NCI-H1694 (cell line): ENCODE results near the gene KRT13.

Experiments
- DNase-seq: peaks from one replicate; lab custom pipeline; 2025; lab: John Stamatoyannopoulos, UW

The KRT13 gene

DNA sequence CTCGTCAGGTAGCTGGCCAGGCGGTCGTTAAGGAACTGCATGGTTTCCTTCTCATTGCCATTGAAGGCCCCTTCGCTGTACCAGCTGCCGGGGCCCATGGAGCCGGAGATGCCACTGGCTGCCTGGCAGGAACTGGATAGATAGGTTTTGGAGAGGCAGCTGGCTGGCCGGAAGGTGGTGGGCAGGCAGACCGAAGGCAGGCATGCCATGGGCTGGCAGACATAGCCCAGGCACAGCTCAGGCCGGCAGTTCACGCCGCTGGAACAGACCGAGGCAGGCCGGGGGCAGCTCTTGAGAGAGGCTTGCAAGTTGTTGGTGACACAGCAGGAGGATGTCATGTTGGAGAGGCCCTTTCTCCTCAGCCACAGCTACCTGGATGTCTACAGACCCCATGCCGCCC lies 38.4 kb downstream of the KRT13 start, which contains the start of gene KRT32:
TSS of gene KRT32 (minus strand) at position 399 of the 400 bp plus-strand sequence. CDS start at position 338, 61 bp downstream.
- no peak for DNase-seq

DNA sequence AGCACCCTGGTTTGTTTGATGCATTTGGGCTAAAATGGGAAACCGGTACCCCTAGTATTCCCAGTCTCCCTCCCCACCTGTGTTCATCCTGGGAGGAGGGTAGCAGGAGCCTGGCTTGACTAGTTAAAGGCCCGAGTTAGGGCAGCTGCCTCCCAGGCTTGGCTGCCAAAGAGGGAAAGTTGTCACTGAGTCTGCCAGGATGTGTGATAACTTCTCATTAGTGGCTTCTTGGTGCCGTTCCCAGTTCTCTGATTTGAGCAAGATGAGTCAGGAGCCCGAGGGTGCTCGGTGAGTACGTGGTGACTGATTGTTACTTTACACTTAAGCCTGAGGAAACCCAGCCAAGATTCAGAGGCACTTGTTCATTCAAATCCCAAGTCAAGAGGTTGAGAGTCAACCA lies 40.7 kb downstream of the KRT13 start:
- DNase-seq: no peak

DNA sequence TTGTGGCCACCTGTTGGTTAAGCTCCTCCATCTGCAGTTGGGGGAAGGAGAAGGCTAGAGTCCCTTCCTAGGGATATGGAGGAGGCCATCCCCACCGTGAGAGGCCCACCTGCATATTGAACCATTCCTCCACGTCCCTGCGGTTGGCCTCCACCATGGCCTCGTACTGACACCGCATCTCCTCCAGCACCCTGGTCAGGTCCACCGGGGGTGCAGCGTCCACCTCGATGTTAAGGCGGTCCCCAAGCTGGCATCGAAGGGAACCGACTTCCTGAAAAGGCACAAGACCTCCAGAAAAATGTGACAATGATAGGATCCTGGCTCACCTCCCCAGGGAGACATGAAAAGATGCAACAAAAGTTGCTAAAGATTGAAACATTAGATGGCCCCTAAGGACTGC lies 41.2 kb downstream of the KRT13 start:
- no peak for DNase-seq

DNA sequence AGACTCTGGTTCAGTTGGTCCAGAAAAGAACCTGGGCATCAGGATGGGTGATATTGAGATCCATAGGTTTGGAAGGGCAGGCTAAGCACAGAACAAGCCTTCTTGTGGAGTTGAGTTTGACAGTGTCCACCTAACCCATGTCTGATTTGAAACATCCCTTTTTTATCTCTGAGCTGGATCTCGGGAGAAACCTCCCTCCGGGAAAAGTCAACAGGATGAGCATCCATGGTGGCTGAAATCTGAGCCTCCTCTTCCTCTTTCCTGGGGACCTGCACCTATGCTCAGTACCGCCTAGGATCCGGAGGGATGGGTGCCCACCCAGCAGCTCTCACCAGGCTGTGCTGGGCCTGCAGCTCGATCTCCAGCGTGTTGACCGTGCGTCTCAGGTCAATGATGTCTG lies 41.7 kb downstream of the KRT13 start:
- DNase-seq: no peak

DNA sequence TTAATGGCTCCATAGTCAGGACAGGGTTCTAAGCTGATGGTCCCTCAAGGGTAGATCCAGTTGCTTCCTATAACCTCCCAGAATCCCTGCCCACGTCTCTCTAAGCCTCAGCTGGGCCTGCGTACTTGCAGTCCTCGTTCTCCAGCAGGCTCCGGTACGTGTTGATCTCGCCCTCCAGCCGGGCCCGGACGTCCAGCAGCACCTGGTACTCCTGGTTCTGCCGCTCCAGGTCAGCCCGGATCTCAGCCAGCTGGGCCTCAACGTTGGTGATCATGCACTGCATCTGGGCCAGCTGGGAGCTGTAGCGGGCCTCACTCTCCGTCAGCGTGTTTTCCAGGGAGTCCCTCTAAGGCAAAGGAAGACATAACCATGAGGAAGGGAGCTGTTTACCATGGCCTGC lies 42.7 kb downstream of the KRT13 start:
- DNase-seq: no peak

DNA sequence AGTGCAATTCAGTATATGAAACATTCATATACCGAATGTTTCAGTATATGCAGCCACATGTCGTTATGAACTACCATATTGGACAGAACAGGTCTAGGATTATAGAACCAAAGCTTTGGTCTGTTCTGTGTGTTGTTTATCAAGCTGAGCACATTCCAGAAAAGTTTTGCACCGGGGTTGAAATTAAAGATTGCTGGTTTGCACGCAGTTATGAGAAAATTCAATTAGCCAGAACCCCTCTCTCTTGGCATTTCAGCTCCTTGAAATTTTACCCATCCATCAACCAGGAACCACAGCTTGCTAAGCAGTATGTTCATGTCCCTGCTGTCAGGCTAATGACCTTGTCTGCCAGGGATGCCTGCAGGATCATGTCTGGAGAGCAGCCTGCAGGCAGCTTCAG lies 47.7 kb downstream of the KRT13 start:
- DNase-seq: no peak

DNA sequence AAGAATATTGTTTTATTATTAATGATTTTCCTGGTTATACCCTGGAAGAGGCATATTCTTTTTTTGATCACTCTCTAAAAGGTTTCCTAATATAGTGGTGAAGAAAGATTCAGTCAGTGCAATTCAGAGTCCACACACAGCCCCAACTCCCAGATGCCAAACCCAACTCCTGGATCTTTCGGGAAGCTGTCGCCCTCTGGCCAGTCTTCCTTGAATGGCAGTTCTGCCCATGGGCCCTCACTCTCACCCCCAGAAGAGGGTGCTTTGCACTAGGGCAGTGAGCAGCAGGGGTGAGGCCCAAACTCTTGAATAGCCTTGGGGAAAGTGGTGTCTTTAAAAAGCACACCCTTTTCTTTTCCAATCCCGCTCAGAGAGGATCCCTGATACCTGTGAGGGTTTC lies 49.2 kb downstream of the KRT13 start:
- DNase-seq: no peak

DNA sequence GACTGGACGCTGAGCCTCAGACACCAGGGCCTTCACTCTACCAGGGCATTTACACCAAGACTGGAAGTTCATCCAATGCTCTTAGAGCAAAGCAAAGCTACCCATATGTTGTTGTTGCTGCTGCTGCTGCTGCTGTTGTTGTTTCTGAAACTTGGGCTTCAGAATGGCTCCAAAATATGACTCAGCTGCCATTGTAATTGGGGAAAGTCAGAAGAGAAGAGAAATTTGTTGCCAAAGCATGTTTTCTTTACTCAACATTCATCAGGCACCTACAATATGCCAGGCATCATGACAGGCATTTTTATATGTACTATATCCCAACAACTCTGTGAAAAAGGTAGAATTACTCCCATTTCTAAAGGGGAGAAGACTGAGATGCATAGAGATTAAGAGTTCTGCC lies 50.2 kb downstream of the KRT13 start:
- peak; percentile 19 for DNase-seq

DNA sequence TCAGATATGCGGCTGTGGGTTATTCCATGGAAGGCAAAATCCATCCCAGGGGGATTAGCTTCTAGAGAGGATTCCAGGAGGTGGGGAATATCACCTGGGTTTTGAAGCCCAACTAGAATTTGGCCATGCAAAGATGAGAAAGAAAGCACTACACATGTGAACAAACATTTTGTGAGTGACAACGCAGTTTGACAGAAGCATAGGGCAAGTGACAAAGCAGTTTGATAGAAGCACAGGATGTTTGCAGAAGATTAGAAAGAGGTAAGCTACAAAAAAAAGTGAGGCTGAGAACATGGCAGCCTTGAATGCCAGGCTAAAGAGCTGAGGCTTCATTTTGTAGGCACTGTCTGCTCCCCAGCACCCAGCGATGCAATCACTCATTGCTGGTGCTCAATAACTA lies 52.3 kb downstream of the KRT13 start:
- no peak for DNase-seq

DNA sequence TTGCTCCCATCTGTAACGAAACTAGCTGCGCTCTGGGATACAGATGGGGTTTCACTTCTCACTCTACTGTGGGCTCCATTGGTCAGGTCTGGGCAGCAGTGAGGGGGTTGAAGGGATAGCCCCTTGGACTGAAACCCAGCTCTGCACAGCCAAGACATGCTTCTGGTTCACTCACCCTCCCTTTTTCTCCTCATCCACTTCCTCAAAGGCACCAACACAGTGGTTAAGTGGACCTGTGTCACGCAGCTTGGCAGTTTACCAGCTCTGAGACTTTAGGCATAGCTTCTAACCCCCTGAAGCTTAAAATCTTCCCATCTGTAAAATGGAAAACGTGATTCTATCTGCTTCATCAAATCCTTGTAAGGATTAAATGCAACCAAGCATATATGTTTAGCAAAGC lies 53.1 kb downstream of the KRT13 start:
- no peak for DNase-seq

DNA sequence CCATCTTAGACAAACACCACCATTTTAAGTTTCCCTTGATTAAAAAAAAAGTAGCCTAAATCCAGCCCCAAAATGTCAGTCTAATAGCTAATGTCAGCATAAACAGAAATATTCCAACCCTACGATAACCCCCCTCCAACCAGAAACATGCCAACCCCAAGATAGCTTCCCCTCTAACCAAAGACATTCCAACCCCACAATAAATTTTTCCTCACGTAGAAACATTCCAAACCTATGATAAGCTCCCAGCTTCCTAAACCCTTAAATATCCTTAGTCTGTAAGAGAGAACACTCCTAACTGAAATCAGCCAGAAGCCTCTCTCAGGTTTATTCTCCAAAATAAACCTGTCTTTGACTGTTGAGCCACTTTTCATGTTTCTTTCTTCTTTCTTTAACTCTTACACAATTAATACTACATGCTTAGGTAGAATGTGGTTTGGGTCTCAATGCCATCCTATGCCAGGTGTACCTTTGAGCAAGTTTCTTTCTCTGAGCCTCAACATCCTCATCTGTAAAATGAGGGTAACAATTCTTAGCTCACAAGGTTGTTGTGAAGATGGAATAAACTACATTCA lies 54.2 kb downstream of the KRT13 start:
- DNase-seq: no peak
